ENCODE measurements around the gene MAN2B2.

The MAN2B2 gene

DNA sequence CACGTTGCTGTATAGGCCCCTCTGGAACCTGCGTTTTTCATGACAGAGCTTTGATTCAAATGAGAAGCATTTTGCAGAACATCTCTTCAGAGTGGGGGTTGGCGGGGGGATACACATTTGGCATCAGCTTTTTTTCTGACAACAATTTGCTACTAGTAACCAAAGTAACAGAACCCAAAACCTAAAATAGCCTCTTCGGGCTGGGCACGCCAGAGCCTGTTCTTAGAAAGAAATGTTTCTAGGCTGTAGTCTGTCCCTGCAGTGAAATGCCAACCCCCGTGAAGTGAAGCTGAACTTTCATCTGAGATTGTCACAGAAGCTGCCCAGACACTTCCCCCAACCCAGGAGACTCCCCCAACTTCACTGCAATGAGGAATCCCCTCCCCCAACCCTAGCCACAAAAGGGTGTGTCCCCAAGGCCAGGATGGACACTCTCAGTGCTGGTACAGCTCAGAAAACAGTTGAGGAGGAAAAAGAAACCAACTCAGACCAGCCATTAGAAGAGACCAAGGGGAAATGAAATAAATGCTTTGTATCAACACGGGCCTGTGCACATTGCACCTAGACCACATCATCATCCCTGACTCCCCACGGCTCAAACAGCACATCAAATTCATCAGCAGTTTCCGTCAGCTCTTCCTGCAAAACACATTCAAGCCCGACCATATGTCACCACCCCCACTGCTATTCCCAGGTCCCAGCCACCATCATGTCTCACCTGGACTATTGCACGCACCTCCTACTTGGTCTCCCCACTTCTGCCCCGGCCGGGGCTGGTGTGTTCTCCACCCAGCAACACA, 8.4 kb upstream of the MAN2B2 start:
- no peak for DNase-seq (ENCODE audit: low read depth in 1 of 2, low spot score in 1 of 2)

DNA sequence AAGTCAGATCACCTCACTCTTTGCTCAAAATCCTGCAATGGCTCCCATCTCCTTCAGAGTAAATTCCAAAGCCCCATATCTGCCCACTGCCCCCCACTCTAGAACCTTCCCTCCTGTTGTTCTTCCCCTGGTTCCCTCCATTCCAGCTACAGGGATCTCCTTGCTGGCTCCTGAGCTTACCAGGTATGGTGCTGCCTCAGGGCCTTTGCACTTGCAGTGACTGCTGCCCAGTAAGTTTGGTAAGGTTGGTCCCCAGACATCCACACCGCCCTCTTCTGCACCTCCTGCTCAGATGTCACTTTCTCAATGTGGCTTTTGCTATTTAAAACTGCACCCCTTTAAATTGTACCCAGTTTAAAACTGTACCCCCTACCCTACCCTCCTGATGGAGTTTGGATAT, 7.8 kb upstream of the MAN2B2 start:
- DNase-seq (ENCODE audit: low read depth in 1 of 2, low spot score in 1 of 2): no peak

DNA sequence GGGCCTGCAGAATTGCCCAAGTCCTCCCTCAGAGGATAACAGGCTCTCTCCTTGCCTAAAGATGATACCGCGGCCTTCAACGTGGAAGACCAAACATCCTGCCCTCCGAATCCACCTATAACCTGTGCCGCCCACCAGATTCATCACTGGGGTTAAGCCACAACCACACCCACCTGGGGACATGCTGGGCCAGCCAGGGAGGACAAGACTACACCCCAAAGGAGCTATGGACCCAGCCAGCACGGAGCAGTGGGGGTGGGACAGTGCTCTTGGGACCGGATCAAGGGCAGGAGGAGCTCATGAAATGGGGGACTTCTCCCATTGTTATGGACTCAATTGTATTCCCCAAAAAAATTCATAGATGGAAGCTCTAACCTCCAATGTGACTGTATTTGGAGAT, 6.8 kb upstream of the MAN2B2 start:
- DNase-seq (ENCODE audit: low read depth in 1 of 2, low spot score in 1 of 2): no peak

DNA sequence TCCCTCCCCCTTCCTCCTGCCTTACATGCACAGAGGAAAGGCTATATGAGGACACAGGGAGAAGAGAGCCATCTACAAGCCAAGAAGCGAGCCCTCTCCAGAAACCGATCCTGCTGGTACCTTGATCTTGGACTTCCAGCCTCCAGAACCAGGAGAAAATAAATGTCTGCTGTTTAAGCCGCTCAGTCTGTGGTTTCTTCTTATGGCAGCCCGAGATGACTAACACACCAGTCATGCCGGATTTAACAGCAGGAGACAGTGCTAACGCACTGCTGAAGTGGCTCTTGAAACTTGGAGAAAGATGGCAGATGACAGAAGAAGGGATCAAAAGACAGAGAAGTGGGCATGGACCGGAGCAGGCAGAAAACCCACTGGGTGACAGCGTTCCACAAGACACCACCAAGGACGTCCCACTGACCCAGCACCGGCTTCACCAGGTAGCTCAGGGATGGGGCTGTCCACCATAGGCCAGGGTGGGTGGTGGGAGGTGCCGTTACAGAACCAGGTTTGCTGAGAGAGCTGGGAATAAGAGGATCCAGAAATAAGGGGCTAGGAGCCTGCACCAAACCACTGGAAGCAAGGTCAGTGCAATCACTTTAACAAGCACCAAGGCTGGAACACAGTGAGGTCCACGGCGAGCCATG, 6.2 kb upstream of the MAN2B2 start:
- DNase-seq (ENCODE audit: low read depth in 1 of 2, low spot score in 1 of 2): no peak

DNA sequence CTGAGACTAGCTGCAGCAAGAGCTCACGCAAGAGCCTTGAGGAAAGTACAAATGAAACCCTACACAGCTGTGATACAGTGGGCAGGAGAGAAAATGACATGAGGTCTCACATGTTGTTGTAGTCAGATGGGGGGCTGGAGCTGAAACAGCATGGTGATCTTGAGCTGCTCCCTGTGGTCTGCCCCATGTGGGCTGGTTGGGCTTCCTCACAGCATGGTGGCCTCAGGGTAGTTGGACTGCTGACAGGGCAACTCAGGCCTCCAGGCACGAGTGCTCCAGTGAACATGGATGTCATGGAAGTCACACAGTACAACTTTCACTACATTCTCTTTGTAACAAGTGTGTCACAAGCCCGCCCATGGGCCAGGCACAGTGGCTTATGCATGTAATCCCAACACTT, 3.4 kb upstream of the MAN2B2 start:
- no peak for DNase-seq (ENCODE audit: low read depth in 1 of 2, low spot score in 1 of 2)

DNA sequence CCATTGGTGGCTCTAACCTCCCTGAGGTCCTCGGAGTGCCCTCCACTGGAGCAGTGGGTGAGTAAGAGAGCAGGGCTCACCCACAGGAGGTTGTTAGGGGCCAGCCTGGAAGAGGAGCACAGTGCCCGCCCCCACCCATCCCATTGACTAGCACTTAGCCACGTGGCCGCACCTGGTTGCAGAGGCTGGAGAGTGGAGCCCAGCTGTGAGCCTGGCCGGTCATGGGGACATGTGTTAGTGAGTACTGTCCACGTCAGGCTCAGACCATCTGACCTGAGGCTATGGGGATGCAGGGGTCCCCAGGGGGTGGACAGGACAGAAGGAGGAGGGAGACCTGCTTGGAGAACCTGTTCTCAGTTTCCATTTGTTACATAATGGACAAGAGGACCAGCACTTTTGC, 1.4 kb upstream of the MAN2B2 start:
- no peak for DNase-seq (ENCODE audit: low read depth in 1 of 2, low spot score in 1 of 2)

DNA sequence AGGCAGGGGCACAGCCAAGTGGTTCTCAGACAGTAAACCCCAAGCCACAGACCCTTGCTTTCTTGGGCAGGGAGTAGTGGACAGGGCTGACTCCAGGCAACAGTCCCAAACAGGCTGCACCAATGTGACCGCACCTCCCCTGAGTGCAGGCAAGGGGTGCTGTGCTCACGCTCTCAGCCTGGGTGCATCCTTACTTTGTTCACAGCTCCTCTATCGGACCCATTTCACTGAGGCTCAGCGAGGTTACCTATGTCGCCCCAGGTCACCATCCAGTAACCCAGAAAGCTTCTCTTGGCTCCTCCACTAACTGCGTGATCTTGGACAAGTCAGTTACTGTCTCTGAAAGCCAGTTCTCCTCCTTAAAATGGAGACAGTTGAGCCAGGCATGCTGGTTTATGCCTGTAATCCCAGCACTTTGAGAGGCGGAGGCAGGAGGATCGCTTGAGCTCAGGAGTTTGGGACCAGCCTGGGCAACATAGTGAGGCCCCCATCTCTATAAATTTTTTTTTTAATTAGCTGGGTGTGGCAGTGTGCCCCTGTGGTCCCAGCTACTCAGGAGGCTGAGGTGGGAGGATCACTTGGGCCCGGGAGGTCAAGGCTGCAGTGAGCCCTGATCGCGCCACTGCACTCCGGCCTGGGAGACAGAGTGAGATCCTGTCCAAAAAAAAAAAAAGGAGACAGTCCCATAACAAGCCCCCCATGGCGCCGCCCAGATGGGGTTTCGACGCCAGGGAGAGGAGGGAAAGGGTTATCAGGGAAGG, 823 bp upstream of the MAN2B2 start:
- DNase-seq (ENCODE audit: low read depth in 1 of 2, low spot score in 1 of 2): no peak

DNA sequence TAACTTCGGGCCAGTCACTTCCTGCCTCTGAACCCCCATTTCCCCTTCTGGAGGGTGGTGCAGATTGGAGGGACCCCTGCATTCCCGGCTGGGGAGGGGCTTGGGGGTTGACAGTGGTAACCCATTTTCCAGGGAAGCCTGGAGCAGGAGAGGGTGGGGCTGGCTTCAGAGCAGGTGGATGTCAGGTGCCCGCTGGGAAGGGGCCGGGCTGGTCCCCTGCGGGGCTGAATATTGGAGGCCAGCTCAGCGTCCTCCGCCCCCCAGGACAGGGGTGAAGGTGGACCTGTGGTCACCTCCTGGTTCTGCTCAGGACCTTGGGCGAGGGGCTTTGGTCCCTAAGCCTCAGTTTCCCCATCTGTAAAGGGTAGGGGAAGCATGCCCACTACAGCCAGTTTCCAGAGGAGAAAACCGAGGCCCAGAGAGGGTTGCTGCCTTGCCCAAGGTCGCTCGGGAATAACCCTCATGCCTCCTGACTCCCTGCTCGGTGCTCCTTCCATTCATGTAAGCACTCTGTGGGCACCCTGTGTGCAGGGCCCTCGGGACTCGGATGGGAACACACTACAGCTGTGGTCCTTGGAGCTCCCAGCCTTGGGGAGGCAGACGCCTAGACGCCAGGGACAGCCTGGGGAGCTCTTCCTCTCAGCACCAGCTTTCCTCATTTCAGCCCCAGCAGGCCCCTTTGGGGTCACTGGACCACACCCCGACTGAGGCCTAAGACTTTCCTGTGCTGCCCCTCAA, 683 bp downstream of the MAN2B2 start:
- no peak for DNase-seq (ENCODE audit: low read depth in 1 of 2, low spot score in 1 of 2)

DNA sequence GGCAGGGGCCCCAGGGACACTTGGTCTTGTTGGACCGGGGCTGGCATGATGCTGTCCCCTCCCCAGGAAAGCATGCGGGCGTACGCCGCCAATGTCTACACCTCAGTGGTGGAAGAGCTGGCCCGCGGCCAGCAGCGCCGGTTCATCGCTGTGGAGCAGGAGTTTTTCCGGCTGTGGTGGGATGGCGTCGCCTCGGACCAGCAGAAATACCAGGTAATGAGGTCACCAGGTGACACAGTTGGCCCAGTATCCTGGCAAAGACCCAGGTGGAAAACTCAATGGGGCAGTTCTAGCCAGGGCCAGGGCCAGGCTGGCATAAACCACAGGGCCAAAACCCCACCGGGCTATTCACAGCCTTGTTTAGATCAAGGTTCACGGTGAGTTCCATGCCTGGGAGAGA, 1.5 kb downstream of the MAN2B2 start:
- DNase-seq (ENCODE audit: low read depth in 1 of 2, low spot score in 1 of 2): no peak

DNA sequence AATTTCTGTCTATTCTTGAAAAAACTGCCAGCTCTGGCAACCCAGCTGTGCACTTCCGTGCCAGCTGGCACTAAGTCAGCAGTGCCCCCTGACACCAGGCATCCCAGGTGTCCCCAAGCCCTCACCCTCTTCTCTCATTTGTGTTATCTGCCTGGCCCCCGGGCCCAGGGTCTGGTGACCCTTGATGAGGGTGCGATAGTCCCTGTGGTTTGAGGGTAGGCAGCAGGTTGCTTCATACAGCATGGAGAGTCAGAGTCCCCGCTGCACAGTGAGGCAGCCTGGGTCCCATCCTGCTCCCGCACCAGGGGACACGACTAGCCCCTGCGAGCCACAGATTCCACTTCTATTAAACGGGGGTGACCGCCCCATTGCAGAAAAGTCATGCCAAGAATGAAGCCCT, 1.9 kb downstream of the MAN2B2 start:
- no peak for DNase-seq (ENCODE audit: low read depth in 1 of 2, low spot score in 1 of 2)

DNA sequence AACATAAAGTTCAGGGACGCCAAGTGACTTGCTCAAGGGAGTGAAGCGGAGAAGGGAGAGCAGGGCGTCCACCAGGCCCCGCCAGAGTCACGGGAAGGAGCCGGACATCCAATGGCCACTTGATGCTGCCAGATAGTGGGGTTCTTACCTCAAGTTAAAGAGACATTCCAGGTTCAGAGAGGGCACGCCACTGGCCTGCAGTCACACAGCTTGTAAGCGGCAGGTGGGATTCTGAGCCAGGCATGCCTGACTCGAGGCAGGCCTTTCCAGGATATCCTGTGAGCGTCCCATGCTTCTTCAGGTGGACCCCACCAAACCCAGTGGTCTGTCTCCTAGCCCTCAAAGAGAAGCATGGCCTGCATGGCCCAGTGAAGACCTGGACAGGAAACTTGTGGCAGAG, 2.4 kb downstream of the MAN2B2 start:
- no peak for DNase-seq (ENCODE audit: low read depth in 1 of 2, low spot score in 1 of 2)

DNA sequence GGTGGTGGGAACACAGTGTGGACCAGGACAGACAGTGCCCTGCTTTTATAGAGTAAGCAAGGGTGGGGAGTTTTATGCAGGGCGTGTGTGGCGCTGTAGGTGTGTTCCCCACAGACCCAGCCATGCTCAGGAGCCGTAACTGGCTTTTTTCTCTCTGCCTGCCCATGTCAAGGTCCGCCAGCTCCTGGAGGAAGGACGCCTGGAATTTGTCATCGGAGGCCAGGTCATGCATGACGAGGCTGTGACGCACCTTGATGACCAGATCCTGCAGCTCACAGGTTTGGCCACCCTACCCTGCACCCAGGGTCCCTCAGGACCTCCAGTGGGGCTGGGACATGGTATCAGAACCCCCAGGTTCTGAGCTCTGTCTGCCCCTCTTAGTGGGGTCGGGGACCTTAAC, 3.2 kb downstream of the MAN2B2 start:
- DNase-seq (ENCODE audit: low read depth in 1 of 2, low spot score in 1 of 2): no peak

DNA sequence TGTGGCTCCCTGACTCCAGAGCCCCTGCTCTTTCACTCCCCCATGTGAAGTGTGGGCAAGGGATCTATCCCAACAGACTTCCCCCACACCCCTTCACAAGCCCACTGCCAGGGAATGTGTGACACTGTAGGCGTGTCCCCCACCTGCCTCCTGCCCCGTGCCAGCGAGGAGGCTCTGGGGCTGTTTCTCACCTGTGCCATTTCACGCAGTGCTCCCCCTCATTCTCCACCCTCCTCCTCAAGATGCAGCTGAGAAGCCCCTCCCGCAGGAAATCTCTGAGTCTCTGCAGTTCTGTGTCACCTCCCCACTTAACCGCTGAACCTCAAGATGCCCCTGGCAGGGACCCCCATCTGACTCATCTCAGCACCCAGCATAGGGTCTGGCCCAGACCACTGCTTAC, 5.4 kb downstream of the MAN2B2 start:
- DNase-seq (ENCODE audit: low read depth in 1 of 2, low spot score in 1 of 2): no peak

DNA sequence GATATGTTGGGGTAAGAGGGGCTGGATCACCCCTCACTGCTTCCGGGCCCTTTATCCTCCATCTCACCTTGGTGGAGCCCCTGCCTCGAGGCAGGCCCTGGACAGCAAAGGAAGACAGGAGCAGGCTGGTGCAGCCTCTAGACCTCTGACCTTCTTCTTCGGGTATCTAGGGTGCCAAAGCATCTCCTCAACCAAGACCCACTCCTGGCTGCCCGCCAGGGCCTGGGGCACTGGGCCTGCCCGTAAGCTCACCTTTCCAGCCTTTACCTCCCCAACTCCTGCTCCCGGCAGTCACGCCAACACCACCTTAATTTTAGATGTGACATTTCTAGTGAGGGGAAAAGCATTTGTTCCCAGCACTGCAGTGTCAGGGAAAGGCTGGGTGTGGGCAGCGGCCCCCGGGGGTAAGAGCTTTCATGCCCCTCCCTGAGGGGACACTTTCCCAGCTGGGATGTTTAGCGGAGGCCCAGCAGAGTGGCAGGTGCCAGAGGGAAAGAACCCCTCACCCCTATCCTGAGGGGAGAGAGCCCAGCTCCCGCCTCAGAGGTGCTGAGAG, 6.7 kb downstream of the MAN2B2 start:
- no peak for DNase-seq (ENCODE audit: low read depth in 1 of 2, low spot score in 1 of 2)

DNA sequence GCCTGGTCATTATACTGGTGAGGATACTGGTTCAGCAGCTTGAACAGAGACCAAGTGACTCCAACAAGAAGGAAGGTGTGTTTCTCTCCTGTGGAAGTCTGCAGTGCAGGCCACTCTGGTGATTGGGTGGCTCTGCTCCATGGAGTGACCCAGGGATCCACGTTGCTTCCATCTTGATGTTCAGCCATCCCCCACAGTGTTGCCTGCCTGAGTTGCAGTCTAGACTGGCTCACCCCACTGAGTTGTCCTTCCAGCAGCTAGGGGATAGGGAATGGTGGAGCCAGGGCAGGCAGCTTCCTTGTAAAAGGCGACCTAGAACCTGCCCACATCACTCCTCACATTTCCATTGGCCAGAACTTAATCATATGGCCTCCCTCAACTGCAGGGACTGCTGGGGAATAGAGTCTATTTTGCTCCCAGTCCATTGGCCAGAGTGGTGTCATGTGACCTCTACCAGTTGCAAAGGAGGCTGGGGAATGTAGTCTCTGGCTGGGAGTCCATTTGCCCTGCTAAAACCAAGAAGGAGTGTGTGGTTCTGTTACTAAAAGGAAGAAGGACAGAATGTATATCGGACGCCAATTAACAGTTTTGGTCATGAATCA, 8.0 kb downstream of the MAN2B2 start:
- DNase-seq (ENCODE audit: low read depth in 1 of 2, low spot score in 1 of 2): no peak

DNA sequence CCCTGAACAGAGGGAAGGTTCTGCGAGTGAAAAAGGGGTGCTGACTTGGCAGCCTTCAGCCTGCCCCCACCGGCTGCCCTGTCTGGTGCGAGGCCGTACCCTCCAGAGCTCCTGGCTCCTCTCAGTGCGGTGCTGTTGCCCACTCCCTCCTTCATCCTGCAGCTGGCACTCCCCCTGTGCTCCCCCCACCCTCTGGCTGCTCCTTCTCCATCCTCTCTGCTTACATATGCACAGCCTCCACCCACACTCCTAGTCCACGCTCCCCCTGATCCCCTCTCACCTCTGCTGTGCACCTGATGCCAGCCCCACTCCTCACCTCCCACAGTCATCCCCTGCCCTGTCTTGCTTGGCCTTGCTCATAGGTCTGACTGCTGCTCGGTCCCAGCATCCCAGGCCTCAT, 9.9 kb downstream of the MAN2B2 start:
- no peak for DNase-seq (ENCODE audit: low read depth in 1 of 2, low spot score in 1 of 2)

DNA sequence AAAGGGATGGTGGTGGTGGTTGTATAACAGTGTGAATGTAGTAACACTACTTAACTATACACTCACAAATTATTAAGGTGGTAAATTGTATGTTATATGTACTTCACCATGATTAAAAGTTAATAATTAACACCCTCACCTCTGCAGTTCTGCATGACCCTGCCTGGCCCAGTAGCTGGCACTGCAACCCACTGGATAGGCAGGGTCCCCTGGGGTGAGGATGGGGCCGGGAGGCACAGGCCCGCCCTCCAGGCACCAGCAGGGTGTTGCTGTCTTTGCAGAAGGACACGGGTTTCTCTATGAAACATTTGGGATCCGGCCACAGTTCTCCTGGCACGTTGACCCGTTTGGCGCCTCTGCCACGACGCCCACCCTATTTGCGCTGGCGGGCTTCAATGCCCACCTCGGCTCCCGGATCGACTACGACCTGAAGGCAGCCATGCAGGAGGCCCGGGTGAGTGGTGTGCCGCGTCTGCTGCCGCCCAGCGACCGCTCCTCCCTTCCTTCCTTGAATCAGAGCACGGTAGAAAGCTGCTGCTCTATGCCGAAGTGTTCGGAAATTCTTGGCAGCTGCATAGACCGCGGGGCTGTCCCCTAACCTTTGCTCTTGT, 11.8 kb downstream of the MAN2B2 start:
- DNase-seq (ENCODE audit: low read depth in 1 of 2, low spot score in 1 of 2): no peak

DNA sequence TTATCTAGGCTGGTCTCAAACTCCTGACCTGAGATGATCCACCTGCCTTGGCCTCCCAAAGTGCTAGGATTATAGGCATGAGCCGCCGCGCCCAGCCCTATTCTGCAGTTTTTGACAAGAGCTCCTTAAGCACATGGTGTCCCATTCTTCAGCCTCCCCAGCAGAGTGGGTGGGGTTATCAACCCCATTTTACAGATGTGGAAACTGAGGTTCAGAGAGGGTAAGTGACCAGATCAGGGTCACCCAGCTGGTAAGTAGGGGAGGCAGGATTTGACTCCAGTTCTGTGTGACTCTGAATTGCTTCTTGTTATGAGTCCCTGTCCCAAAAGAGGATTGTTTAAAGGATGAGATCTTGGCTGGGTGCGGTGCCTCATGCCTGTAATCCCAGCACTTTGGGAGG, 14.5 kb downstream of the MAN2B2 start:
- no peak for DNase-seq (ENCODE audit: low read depth in 1 of 2, low spot score in 1 of 2)

DNA sequence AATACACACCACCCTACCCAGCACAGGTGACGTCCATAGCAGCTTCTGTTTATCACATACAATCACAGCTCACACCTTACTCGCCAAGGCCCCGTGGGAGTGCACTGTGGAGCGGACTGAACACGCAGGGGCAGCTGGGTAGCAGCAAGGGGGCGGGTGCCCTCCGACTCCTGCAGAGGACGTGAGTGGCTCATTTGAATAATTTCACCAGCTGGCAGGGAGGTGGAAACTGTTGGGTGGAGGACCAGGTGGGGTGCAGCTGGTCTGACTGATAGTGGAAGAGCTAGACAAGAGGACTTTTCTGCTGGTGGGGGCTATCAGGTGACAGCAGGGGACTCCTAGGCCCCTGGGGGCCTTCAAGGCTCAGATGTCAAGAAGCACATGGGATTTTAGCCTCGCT, 16.3 kb downstream of the MAN2B2 start:
- no peak for DNase-seq (ENCODE audit: low read depth in 1 of 2, low spot score in 1 of 2)

DNA sequence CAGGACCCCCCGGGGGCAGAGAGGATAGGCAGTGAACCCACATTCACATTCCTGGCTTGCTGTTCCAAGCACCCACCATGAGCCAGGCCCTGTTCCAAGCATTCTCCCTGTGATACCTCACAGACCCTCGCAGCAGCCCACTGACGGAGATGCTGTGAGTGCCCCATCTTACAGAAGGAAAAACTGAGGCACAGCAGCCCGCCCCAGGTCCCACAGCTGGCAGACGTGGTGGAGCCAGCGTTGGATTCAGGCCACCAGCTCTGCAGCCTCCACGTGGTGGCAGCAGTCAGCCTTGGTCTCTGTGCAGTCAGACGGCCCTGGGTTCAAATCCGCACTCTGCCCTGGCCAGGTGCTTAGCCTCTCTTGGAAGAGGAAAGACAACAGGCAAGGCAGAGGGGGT, 16.8 kb downstream of the MAN2B2 start:
- DNase-seq (ENCODE audit: low read depth in 1 of 2, low spot score in 1 of 2): no peak

Data from activated CD4-positive, alpha-beta T cell treated with anti-CD3 and anti-CD28 coated beads, Interleukin-2, amount 50 U/mL, for 24 hours (primary cell).